ENCODE measurements around the gene AIP. TPM values are rescaled to one million over a fixed set of nuclear protein-coding genes. Genes with fewer than 3 reads are reported as not detected.

AIP gene
- total and polyA plus RNA-seq, 9 of the 15 experiments (the other 6 are each of a cell fraction or from before 2014, with no cell fraction given): 5.2 to 92.5 (median 52.7) TPM

GRCh38 chr11:67464411-67465188 lies 18.2 kb upstream of the AIP start (continued):
- TF ChIP-seq MGA (IDR thresholded peaks at IDR 0.05) (peak; percentile 86), MXD1 (CRISPR knock-in tag; IDR thresholded peaks at IDR 0.05; ENCODE audit: borderline replicate concordance, poor library complexity, severe bottlenecking) (no peak), CXXC5 (CRISPR knock-in tag; IDR thresholded peaks at IDR 0.05) (peak; percentile 41; the same call in 1 of the 2 replicates), KLF13 (tag; IDR thresholded peaks at IDR 0.05; ENCODE audit: borderline replicate concordance, low read depth) (no peak), SAFB (IDR thresholded peaks at IDR 0.05; ENCODE audit: borderline replicate concordance, low read depth, low read length) (no peak), TARDBP (IDR thresholded peaks at IDR 0.05) (no peak), IRF2 (CRISPR knock-in tag; IDR thresholded peaks at IDR 0.05) (no peak), E4F1 (CRISPR knock-in tag; IDR thresholded peaks at IDR 0.05; ENCODE audit: borderline replicate concordance) (no peak)

Measured in K562 (cell line).